Measurements from ENCODE around the gene ARHGAP42. TPM values are rescaled to one million over a fixed set of nuclear protein-coding genes. Genes with fewer than 3 reads are reported as not detected.
A peak's percentile ranks its signal among the peaks of the same experiment; 100 is the strongest.

Gene ARHGAP42
- total and polyA plus RNA-seq, 2 of the 4 experiments (the other 2 are of a cell fraction) = 2.9 to 7.3 TPM

GRCh38 chr11:100857236-100858005 lies 170.3 kb downstream of the ARHGAP42 start:
- ATAC-seq (ENCODE audit: low read depth) = no peak
- intact Hi-C loops (cut with micrococcal nuclease) = no loop called here

More at GRCh38 chr11:100857236-100858005, 170.3 kb downstream of the ARHGAP42 start:
- Histone ChIP-seq H3K79me1 (ENCODE audit: low read depth in 1 of 2, low read length in 2 of 2) (peaks cover 2 to 3% of the 10 kb centered on the region in 2 experiments; a peak in 1 of 4 replicates), H2AK5ac (ENCODE audit: low read depth, low read length) (no peak overlapping the region), H4K91ac (ENCODE audit: insufficient read depth, low read depth, low read length) (no peak overlapping the region), H3K4me3 (ENCODE audit: insufficient read depth, low read depth, low read length) (no peak overlapping the region), H2AK9ac (replicated peaks; ENCODE audit: low read depth, low read length, poor library complexity) (no peak overlapping the region), H3K56ac (ENCODE audit: extremely low read depth, insufficient read depth, low read length) (no peak overlapping the region), H2BK120ac (ENCODE audit: low read depth, low read length) (no peak overlapping the region), H3K23ac (ENCODE audit: low read depth, low read length) (no peak overlapping the region), H3K27me3 (ENCODE audit: control insufficient read depth, insufficient read depth, low read length) (no peaks in the 10 kb centered on the region), H2AFZ (replicated peaks; ENCODE audit: low read length, poor library complexity) (no peak overlapping the region), H3K18ac (ENCODE audit: low read depth, low read length) (no peak overlapping the region; the same call in 1 of the 2 replicates), H3K9me3 (ENCODE audit: control insufficient read depth, insufficient read depth, low read length) (no peaks in the 10 kb centered on the region), H2BK5ac (ENCODE audit: low read depth, low read length, poor library complexity, severe bottlenecking) (no peak overlapping the region), H2BK15ac (ENCODE audit: low read depth, low read length) (0 out of 3 replicates have a peak overlapping the region, but pooled peaks have one; percentile 27), H3K9ac (ENCODE audit: low read depth, low read length) (no peak overlapping the region), H3K36me3 (ENCODE audit: control insufficient read depth, insufficient read depth, low read length) (no peaks in the 10 kb centered on the region), H3K14ac (replicated peaks; ENCODE audit: low read depth, low read length) (no peak overlapping the region), H3K4me1 (ENCODE audit: control insufficient read depth, insufficient read depth, low read length) (peaks cover 2% of the 10 kb centered on the region; the same call in 1 of the 2 replicates), H3K27ac (ENCODE audit: insufficient read depth, low read length) (no peak overlapping the region), H4K20me1 (ENCODE audit: insufficient read depth, low read length) (no peaks in the 10 kb centered on the region), H2BK20ac (ENCODE audit: low read depth, low read length) (no peak overlapping the region), H3K9me1 (ENCODE audit: insufficient read depth, low read length) (no peaks in the 10 kb centered on the region), H3K4me2 (ENCODE audit: low read depth, low read length) (no peak overlapping the region), H4K8ac (ENCODE audit: low read depth in 2 of 2, low read length in 2 of 2) (no peak overlapping the region), H3K4ac (ENCODE audit: low read depth, low read length) (no peak overlapping the region), H4K5ac (ENCODE audit: low read depth, low read length) (no peak overlapping the region)
- CTCF ChIA-PET = interaction anchor here (0.8 kb wide), 1 partner anchor 175 kb away, joined by 3 read pairs; no protein-coding TSS in a partner anchor
- POLR2A ChIA-PET (ENCODE audit: unreplicated experiment) = no interaction called here
- peak; percentile 24 for DNase-seq
- dilution Hi-C loops (cut with HindIII; ENCODE audit: low sequenced_read_pairs, unreplicated experiment) = no loop called here
- 100% methylated on average over 1 of the region's 4 CpGs; no CpG with 5 or more reads in 1 of the 2 experiments for WGBS, 2 experiments (ENCODE audit: extremely low coverage in 2 of 2, insufficient read length in 1 of 2)
- no TSS peak for BruUV-seq (replicated peaks)
- TF ChIP-seq, protein P1, sequence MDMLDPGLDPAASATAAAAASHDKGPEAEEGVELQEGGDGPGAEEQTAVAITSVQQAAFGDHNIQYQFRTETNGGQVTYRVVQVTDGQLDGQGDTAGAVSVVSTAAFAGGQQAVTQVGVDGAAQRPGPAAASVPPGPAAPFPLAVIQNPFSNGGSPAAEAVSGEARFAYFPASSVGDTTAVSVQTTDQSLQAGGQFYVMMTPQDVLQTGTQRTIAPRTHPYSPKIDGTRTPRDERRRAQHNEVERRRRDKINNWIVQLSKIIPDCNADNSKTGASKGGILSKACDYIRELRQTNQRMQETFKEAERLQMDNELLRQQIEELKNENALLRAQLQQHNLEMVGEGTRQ (IDR thresholded peaks at IDR 0.05; ENCODE audit: low read depth, low read length) = no peak
- TF ChIP-seq ELK1 (IDR thresholded peaks at IDR 0.05; ENCODE audit: borderline replicate concordance, low read depth, low read length) (no peak), RCOR1 (IDR thresholded peaks at IDR 0.05; ENCODE audit: insufficient replicate concordance, low read length) (no peak), RFX5 (IDR thresholded peaks at IDR 0.05; ENCODE audit: low read depth, low read length) (no peak), RAD21 (IDR thresholded peaks at IDR 0.05; ENCODE audit: low read length) (no peak), BHLHE40 (IDR thresholded peaks at IDR 0.05; ENCODE audit: low read depth, low read length) (no peak), MAFK (IDR thresholded peaks at IDR 0.05; ENCODE audit: low read depth, low read length) (no peak), SMC3 (IDR thresholded peaks at IDR 0.05; ENCODE audit: low read depth, low read length) (no peak), MXI1 (IDR thresholded peaks at IDR 0.05; ENCODE audit: borderline replicate concordance, low read depth, low read length) (no peak), POLR2A (IDR thresholded peaks at IDR 0.05; ENCODE audit: low read depth, low read length) (no peak), CEBPB (IDR thresholded peaks at IDR 0.05; ENCODE audit: low read depth, low read length) (no peak), NFE2L2 (IDR thresholded peaks at IDR 0.05; ENCODE audit: low read depth, low read length) (no peak), MAZ (IDR thresholded peaks at IDR 0.05; ENCODE audit: borderline replicate concordance, low read depth, low read length) (no peak), CHD1 (IDR thresholded peaks at IDR 0.05; ENCODE audit: low read depth, low read length) (no peak), FOS (IDR thresholded peaks at IDR 0.05; ENCODE audit: low read depth, low read length) (no peak)
- in situ Hi-C loops (cut with MboI; ENCODE audit: low sequenced_read_pairs) = loop anchor here (5.0 kb wide), 1 partner anchor 75 kb away; no protein-coding TSS in a partner anchor

All from IMR-90 (cell line).